GM18858 (cell line): ENCODE results near the gene DLL3.
"Not testable (repeated sequence)": the region's sequence is repeated elsewhere in the genome, so short reads cannot be mapped to it uniquely, and the experiment has no call there.

ENCODE experiments used
- ATAC-seq: cut with Tn5 transposase; IDR thresholded peaks from one replicate; pipeline ENCODE4 v1.9.1; 2021; ENCODE audit not compliant: unreplicated experiment

DLL3 gene, protein sequence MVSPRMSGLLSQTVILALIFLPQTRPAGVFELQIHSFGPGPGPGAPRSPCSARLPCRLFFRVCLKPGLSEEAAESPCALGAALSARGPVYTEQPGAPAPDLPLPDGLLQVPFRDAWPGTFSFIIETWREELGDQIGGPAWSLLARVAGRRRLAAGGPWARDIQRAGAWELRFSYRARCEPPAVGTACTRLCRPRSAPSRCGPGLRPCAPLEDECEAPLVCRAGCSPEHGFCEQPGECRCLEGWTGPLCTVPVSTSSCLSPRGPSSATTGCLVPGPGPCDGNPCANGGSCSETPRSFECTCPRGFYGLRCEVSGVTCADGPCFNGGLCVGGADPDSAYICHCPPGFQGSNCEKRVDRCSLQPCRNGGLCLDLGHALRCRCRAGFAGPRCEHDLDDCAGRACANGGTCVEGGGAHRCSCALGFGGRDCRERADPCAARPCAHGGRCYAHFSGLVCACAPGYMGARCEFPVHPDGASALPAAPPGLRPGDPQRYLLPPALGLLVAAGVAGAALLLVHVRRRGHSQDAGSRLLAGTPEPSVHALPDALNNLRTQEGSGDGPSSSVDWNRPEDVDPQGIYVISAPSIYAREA

DNA sequence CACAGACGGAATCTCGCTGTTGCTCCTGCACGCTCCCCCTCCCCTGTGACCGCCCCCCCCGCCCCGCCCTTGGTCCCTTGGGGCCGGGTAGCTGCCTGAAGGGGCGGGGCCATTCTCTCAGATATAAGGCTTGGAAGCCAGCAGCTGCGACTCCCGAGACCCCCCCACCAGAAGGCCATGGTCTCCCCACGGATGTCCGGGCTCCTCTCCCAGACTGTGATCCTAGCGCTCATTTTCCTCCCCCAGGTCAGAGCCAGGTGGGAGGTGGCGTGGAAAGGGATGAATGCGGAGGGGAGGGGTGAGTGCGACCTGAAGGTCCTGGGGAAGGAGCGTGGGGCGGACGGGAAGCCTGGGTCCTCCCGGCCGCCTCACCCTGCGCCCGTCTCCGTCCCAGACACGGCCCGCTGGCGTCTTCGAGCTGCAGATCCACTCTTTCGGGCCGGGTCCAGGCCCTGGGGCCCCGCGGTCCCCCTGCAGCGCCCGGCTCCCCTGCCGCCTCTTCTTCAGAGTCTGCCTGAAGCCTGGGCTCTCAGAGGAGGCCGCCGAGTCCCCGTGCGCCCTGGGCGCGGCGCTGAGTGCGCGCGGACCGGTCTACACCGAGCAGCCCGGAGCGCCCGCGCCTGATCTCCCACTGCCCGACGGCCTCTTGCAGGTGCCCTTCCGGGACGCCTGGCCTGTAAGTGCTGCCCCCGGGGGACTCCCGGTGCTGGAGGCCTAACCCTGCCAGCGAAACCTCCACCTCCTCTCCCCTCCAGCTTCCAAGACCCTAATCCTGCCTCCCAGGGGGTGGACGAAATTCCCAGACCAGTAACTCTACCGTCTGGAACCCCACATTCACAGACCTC, at the start of gene DLL3:
DLL3 (plus strand) TSS at position 150 of the 845 bp plus-strand sequence; CDS start at position 178, 28 bp downstream.
- ATAC-seq, result no peak

DNA sequence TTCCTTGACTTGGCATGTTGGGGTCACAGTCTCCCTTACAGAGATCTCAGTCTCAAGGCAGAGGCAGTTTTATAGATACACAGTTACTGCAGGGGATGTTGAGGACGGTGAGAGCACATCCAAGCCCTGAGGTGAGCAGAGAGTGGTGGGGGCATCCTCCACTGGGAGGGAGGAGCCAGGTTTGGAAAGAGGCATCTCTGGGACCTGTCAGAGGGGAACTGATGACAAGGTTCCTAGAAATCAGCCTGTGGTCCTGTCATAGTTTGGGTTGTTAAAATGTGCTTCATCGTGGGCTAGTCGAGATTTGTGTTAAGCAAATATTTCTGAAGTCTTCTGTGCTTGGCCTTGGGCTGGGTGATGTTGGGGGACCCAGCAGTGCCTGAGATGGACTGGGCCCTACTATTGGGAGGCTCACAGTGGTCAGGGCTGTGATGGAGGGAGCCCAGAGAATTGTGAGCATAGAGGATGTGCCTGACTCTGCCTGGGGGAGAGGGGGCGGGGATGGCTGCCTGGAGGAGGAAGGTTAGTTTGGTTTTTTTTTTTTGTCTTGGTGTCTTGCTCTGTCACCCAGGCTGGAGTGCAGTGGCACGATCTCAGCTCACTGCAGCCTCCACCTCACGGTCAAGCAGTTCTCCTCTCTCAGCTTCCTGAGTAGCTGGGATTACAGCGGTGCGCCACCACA, 49.5 kb upstream of the DLL3 start:
- ATAC-seq, result no peak

DNA sequence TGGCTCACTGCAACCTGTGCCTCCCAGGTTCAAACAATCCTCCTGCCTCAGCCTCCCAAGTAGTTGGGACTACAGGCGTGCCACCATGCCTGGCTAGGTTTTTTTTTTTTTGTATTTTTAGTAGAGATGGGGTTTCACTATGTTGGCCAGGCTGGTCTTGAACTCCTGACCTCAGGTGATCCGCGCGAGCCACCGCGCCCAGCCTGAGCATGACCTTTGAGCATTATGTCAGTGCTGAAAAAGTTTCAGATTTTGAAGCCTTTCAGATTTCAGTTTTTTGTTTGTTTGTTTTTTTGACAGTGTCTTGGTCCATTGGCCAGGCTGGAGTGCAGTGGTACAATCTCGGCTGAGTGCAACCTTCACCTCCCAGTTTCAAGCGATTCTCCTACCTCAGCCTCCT, 47.5 kb upstream of the DLL3 start:
- ATAC-seq, result not testable (repeated sequence)

DNA sequence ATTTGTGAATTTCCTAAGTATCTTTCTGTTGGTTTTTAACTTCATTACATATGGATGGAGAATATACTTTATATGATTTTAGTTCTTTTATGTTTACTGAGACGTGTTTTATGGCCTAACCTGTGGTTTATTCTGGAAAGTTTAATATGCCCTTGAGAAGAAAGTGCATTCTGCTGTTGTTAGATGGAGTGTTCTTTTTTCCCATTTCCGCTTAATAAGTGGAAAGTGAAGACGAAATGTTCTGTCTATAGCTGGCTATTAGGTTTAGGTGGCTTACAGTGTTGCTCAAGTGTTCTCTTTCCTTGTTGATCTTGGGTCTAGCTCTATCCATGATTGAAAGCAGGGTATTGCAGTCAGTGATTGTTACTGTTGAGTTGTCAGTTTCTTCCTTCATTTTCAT, 35.3 kb upstream of the DLL3 start:
- ATAC-seq, result no peak

DNA sequence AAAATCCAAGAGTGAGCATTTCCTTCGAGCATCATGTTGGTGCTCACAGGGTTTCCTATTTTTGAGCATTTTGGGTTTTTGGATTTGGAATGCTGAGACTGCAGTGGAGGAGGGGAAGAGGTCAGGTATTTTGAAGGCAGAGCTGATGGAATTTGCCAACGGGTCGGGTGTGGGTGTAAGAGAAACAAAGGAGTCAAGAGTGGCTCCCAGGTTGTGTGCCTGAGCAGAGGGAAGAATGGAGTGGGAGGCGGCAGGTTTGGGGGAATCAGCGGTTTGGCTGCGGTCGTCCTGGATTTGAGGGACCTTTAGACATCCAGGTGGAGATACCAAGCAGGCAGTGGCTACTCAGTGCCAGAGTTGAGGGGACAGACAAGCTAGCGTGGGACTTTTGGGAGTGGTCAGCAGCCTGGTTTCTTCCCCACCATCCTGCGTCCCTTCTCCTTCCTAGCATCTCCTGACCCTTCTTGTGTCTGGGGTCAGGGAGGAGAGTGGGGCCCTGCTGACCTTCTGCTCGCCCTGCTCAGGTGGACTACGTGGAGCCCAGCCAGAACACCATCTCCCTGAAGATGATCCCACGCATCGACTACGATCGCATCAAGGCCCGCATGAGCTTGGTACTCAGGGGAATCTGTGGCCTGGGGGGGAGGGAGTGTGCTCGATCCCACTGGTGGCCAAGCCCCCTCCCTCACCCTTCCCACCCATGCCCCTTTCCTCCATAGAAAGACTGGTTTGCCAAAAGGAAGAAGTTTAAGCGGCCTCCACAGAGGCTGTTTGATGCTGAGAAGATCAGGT, 32.6 kb upstream of the DLL3 start:
- ATAC-seq, result no peak

DNA sequence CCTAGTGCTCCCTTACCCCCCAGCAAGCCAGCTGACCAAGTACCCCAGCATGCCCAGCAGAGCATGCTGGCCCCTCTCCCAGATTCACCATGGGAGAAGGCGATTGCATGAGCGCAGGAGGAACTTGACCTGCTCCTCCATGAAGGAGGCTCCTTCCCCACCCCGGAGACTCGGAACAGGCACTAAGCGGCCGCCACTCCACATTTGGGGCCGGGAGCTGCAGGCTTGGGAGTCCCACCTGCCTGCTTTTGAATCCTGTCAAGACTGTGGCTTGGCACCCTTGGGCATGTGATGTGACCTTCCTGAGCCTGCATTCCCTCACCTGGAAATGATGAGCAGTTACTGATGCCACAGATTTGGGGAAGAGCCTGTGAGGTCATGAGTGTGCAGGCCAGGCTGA, 30.8 kb upstream of the DLL3 start:
- no peak for ATAC-seq

DNA sequence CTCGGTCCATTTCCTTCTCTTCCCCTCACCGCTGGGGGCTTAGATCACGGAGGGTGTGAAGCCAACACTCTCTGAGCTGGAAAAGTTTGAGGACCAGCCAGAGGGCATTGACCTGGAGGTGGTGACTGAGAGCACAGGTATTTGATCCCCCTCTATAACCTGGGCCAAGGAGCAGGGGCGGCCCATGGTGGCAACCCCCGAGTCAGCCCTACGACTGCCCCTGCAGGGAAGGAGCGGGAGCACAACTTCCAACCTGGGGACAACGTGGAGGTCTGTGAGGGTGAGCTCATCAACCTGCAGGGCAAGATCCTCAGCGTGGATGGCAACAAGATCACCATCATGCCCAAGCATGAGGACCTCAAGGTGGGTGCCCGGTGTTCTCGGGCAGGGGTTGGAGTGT, 29.7 kb upstream of the DLL3 start:
- no peak for ATAC-seq

DNA sequence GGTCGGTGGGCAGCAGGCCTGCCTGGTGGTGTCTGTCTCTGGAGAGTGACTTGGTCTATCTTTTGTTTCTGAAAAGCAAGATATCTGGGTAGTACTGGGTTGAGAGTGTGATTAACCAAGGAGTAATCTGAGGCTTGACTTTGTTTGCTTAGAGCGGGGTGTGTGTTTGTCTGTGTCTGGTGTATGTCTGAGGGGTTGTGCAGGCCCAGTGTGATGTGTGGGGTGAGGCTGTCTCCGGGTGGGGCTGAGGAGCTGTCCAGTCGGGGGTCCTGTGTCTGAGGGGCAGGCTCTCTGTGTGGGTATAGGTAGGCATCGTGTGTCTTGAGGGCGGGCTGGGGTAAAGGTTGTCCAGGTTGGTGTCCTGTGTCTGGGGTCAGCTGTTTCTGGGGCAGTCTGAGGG, 29.2 kb upstream of the DLL3 start:
- ATAC-seq, result no peak

DNA sequence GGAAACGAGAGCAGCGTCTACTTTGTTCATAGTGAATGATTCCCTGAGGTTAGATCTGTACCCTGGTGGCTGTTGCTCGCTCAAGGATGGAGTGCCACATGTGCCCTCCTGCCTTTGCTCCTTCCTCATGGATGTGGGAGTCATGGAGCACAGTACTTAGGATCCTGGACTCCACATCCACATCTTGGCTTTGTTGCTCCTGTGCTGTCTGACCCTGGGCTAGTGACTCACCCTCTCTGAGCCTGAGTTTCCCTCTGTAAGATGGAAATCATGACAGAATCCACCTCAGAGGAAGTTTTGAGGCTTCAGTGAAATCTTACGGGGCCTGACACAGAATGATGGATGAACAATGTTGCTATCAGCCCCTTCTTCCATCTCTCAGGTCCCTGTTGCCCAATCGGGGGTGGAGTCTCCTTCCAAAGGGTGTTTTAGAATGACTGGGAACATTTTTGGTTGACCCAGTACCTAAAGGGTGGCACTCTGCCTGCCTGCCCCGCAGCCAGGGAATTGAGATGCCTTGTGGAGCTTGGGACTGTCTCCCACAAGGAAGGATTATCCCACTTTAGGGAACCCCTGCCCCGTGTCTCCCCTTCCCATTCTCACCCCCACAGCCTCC, 27.9 kb upstream of the DLL3 start:
- ATAC-seq, result no peak

DNA sequence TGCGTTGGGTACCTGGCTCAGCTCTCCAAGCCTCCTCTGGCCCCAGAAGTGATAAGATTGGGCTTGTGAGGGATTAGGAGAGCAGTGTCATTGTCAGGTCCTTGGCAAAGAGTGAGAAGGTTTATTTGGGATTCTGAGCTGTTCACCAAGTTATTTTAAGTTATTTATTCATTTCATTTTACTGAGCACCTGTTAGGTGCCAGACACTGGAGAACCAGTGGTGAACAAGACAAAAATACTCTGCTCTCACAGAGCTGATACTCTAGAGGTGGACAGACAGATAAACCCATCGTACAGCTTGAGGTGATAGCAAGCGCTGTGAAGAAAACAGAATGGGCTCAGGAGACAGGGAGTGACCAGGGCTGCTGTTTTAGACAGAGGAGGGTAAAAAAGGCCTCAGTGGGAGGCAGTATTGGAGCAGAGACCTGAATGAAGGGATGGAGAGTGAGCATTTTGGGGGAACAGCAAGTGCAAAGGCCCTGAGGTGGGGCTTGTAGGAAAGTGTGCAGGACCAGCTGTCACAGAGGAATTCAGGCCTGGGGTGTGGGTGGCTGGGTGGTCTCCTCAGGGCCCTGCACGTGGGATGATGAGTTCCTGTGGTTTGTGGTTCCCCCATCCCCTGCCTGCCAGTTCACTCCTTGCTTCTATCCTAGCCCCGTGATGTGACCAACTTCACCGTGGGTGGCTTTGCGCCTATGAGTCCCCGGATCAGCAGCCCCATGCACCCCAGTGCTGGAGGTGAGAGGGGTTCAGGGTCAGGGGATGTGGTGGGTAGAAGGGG, 26.8 kb upstream of the DLL3 start:
- no peak for ATAC-seq

DNA sequence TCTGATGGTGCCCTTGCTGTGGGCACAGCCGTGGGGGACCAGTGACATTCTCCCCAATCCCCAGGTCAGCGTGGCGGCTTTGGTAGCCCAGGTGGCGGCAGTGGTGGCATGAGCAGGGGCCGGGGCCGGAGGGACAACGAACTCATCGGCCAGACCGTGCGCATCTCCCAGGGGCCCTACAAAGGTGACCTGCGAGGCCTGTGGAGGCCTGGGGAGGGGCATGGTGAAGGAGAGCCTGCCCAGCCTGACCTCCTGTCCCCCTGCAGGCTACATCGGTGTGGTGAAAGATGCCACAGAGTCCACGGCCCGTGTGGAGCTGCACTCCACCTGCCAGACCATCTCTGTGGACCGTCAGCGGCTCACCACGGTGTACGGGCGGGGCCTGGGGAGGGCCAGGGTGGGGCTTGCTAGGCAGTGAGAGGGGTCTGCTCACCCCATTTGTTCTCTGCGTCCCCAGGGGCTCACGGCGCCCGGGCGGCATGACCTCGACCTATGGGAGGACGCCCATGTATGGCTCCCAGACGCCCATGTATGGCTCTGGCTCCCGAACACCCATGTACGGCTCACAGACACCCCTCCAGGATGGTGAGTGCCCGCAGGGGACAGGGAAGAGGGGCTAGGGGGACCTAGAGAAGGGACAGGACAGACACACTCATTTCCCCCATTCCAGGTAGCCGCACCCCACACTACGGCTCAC, 25.9 kb upstream of the DLL3 start:
- no peak for ATAC-seq

DNA sequence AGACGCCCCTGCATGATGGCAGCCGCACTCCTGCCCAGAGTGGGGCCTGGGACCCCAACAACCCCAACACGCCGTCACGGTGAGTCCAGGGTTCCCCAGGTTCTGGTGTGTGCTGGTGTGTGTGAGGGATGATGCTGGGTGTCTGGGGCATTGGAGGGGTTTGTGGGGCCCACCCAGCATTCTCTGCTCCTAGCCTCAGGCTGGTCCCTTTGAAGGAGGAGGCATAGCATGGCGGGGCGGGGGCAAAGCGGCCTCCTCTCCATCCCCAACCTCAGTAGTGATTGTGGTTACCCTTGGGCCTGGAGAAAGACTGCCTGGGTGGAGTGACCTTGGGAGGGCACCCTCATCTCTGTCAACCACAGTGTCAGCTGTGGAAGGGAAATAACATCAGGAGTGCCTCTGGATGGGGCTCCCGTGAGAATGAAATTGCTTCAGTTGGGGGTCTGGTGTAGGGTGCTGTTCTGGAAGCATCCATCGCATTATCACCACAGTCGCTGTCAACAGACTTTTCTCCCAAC, 25.2 kb upstream of the DLL3 start:
- ATAC-seq, result no peak

DNA sequence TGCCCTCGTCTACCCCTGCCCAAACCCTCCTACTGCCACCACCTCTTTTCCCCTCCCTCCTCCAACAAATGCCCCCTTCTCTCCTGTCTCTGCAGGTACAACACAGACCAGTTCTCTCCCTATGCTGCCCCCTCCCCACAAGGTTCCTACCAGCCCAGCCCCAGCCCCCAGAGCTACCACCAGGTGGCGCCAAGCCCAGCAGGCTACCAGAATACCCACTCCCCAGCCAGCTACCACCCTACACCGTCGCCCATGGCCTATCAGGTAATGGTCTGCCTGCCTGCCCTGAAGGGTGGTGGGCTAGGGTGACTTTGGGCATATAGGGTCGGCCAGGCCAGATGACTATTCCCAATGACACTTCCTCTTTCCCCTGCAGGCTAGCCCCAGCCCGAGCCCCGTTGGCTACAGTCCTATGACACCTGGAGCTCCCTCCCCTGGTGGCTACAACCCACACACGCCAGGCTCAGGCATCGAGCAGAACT, 24.6 kb upstream of the DLL3 start:
- no peak for ATAC-seq

DNA sequence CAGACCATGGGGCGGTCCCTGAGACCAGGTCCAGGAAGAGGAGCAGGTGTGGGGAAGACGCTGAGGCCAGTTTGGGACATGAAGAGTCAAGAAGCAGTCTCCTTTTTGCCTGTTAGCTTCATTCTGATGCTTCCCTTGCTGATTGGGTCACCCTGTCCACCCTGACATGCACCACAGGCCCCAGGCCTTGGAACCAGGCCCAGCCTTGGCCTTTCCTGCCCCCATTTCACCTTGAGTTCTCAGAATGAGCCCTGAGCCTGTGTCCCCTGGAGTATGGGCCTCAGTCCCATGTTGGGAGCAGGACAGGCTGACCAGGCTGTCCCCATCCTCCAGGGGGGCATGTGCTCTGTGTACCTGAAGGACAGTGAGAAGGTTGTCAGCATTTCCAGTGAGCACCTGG, 23.0 kb upstream of the DLL3 start:
- ATAC-seq, result no peak

DNA sequence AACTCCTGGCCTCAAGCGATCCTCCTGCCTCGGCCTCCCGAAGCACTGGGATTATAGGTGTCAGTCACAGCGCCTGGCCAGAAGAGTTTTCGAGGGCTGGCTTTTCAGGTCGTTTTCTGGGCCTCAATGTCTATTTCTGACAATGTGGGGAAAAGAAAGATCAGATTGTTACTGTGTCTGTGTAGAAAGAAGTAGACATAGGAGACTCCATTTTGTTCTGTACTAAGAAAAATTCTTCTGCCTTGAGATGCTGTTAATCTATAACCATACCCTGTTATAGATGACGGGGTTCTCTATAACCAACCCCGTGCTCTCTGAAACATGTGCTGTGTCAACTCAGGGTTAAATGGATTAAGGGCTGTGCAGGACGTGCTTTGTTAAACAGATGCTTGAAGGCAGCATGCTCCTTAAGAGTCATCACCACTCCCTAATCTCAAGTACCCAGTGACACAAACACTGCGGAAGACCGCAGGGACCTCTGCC, 19.4 kb upstream of the DLL3 start:
- not testable (repeated sequence) for ATAC-seq

DNA sequence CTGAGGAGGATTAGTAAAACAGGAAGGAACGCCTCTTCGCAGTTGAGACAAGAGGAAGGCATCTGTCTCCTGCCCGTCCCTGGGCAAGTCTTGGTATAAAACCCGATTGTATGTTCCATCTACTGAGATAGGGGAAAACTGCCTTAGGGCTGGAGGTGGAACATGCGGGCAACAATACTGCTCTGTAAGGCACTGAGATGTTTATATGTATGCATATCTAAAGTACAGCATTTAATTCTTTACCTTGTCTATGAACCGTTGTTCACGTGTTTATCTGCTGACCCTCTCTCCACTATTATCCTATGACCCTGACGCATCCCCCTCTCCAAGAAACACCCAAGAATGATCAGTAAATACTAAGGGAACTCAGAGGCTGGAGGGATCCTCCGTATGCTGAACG, 18.8 kb upstream of the DLL3 start:
- no peak for ATAC-seq

DNA sequence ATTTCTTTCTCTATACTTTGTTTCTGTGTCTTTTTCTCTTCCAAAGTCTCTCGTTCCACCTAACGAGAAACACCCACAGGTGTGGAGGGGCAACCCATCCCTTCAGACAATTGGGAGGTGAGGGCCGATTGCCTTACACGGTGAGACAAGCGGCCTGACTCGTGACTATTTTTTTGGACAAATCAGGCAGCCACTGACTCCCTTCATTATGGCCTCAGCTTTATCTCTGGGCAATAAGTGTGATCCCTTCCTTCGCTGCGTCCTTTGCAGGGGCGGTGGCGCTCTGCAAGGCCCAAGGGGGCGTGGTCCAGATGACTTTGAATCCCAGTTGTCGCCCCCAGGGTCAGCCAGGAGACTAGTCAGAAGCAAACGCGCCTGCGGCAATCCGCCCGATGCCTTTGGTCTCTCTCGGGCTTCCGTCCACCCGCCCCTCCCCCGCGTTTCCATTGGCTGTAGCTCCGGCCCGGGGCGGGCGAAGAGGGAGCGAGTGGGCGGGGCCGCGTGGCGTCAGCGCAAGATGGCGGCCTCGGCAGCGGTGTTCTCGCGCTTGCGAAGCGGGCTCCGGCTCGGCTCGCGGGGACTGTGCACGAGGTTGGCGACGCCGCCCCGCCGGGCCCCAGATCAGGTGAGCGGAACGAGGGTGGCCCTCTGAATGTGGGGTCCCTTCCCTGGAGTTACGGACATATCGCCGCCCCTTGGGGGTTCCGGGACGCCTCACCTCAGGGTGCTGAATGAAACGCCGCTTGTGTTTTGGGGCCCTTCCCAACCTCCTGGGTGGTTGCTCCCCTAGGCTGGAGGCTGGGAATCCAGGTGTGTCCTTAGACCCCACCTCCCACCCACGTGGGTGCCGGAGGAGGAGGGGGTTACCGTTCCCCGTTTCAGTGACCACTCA, 18.2 kb upstream of the DLL3 start, which contains the start of gene TIMM50:
TIMM50 (plus strand) TSS at position 502 of the 892 bp plus-strand sequence; CDS start at position 518, 16 bp downstream.
- peak; percentile 74 for ATAC-seq
